SK-N-SH (cell line): ENCODE data around the gene TRIP6. TPM values are rescaled to one million over a fixed set of nuclear protein-coding genes. Genes with fewer than 3 reads are reported as not detected.

Experiments
- CTCF ChIA-PET: fragments of 300-600, 350-600 bp; formaldehyde crosslinking; extraction: SDS; loops from one replicate; lab custom pipeline; 2021; lab: Yijun Ruan, JAX
- POLR2A ChIA-PET: fragments of 350-600 bp; sonication (Branson Sonifier 250); formaldehyde crosslinking; extraction: SDS; loops from one replicate; lab custom pipeline; 2020; ENCODE audit warnings: antibody characterized with exemption, inconsistent platforms; lab: Yijun Ruan, JAX
- DNase-seq: peaks from one replicate; pipeline ENCODE4 v3.0.0; 2012
- H2AFZ ChIP-seq: fragments of 200-600 bp; sonication (generic); 2 replicates; pipeline ENCODE4 v1.8.1; 2016; ENCODE audit warnings: antibody characterized with exemption, mild to moderate bottlenecking, low read depth
- H3F3A ChIP-seq: fragments of 200-600 bp; sonication (generic); replicated peaks from 2 replicates; pipeline ENCODE3; 2016; ENCODE audit warnings: antibody characterized with exemption, mild to moderate bottlenecking; ENCODE audit not compliant: insufficient read depth
- H3K27ac ChIP-seq, 2 experiments: fragments of 200-500 bp in 1 of 2; fragments of 200-600 bp in 1 of 2; sonication (Bioruptor generic) in 1 of 2; sonication (generic), shearing (Covaris generic) in 1 of 2; 2 replicates each; pipeline versions ENCODE4 v1.5.1 to v1.6.1; 2014 to 2016; ENCODE audit warnings: low read depth in 2 of 2, inconsistent platforms in 1 of 2, low read length in 1 of 2, mild to moderate bottlenecking in 1 of 2, mixed read lengths in 1 of 2
- H3K27me3 ChIP-seq: fragments of 200-600 bp; sonication (generic), shearing (Covaris generic); 2 replicates; pipeline ENCODE4 v1.6.1; 2016; ENCODE audit warnings: mixed run types; ENCODE audit not compliant: insufficient read depth
- H3K36me3 ChIP-seq, 2 experiments: fragments of 200-500 bp in 1 of 2; fragments of 200-600 bp in 1 of 2; sonication (Bioruptor generic) in 1 of 2; sonication (generic) in 1 of 2; replicated peaks in 1 of 2; 2 replicates each; pipeline versions ENCODE3 to v1.5.1; 2014 to 2016; ENCODE audit warnings: low read length in 1 of 2, mild to moderate bottlenecking in 1 of 2; ENCODE audit not compliant: insufficient read depth in 2 of 2, control insufficient read depth in 1 of 2
- H3K4me1 ChIP-seq, 2 experiments: fragments of 200-500 bp in 1 of 2; fragments of 200-600 bp in 1 of 2; sonication (Bioruptor generic) in 1 of 2; sonication (generic), shearing (Covaris generic) in 1 of 2; 2 replicates each; pipeline versions ENCODE4 v1.5.1 to v1.6.1; 2014 to 2016; ENCODE audit warnings: low read depth in 1 of 2, low read length in 1 of 2, mixed run types in 1 of 2; ENCODE audit not compliant: insufficient read depth in 2 of 2, control insufficient read depth in 1 of 2
- H3K4me2 ChIP-seq: fragments of 200-600 bp; sonication (generic), shearing (Covaris generic); 2 replicates; pipeline ENCODE4 v1.6.1; 2017; ENCODE audit warnings: mixed run types
- H3K4me3 ChIP-seq, 2 experiments: fragments of 200-500 bp in 1 of 2; fragments of 200-600 bp in 1 of 2; sonication (Bioruptor generic) in 1 of 2; sonication (generic), shearing (Covaris generic) in 1 of 2; 2 replicates each; pipeline versions ENCODE4 v1.5.1 to v1.8.1; 2014 to 2016; ENCODE audit warnings: low read depth in 2 of 2, inconsistent platforms in 1 of 2, low read length in 1 of 2, mild to moderate bottlenecking in 1 of 2, mixed read lengths in 1 of 2, moderate library complexity in 1 of 2
- H3K79me2 ChIP-seq: fragments of 200-600 bp; sonication (generic); 2 replicates; pipeline ENCODE4 v1.8.1; 2017; ENCODE audit warnings: mild to moderate bottlenecking; ENCODE audit not compliant: insufficient read depth
- H3K9ac ChIP-seq: fragments of 200-600 bp; sonication (generic); 2 replicates; pipeline ENCODE4 v1.6.1; 2017; ENCODE audit warnings: mixed run types
- H3K9me2 ChIP-seq: fragments of 200-600 bp; sonication (generic); 2 replicates; pipeline ENCODE4 v1.6.1; 2017; ENCODE audit warnings: mixed run types
- H3K9me3 ChIP-seq: fragments of 200-600 bp; sonication (generic); 2 replicates; pipeline ENCODE4 v1.6.1; 2017; ENCODE audit warnings: mixed run types, mild to moderate bottlenecking, moderate library complexity
- H4K20me1 ChIP-seq: fragments of 200-600 bp; sonication (generic); 2 replicates; pipeline ENCODE4 v1.6.1; 2017; ENCODE audit warnings: mild to moderate bottlenecking, mixed run types; ENCODE audit not compliant: insufficient read depth
- CHD2 ChIP-seq: fragments of 150-350 bp; IDR thresholded peaks from 2 replicates; pipeline ENCODE4 v1.6.1; 2018; ENCODE audit warnings: low read length; ENCODE audit not compliant: partially characterized antibody
- ELF1 ChIP-seq: IDR thresholded peaks from 2 replicates; pipeline ENCODE4 v1.4.0; 2012
- EP300 ChIP-seq, 2 experiments: IDR thresholded peaks; 2 replicates each; pipeline versions ENCODE4 v1.4.0 to v1.6.1; 2012; ENCODE audit warnings: borderline replicate concordance in 1 of 2, low read depth in 1 of 2, low read length in 1 of 2
- EZH2phosphoT487 ChIP-seq: fragments of 200-600 bp; sonication (generic); IDR thresholded peaks from 2 replicates; pipeline ENCODE4 v1.6.1; 2017; ENCODE audit warnings: low read depth, mixed run types, mild to moderate bottlenecking, antibody characterized with exemption, moderate library complexity, borderline replicate concordance
- FOSL2 ChIP-seq: IDR thresholded peaks from 2 replicates; pipeline ENCODE4 v1.4.0; 2012; ENCODE audit warnings: low read depth, mild to moderate bottlenecking, moderate library complexity, borderline replicate concordance
- FOXM1 ChIP-seq: IDR thresholded peaks from 2 replicates; pipeline ENCODE4 v1.4.0; 2012; ENCODE audit warnings: low read depth, mild to moderate bottlenecking
- GATA2 ChIP-seq: sonication (generic); formaldehyde crosslinking; IDR thresholded peaks from 2 replicates; pipeline ENCODE4 v1.5.0; 2020; ENCODE audit warnings: mild to moderate bottlenecking, missing genetic modification reagents
- IRF3 ChIP-seq: fragments of 150-350 bp; IDR thresholded peaks from 2 replicates; pipeline ENCODE4 v1.6.1; 2016; ENCODE audit warnings: mild to moderate bottlenecking, low read depth, low read length
- JUND ChIP-seq: IDR thresholded peaks from 2 replicates; pipeline ENCODE4 v1.4.0; 2012
- MXI1 ChIP-seq: IDR thresholded peaks from 2 replicates; pipeline ENCODE4 v1.6.1; 2012; ENCODE audit warnings: mild to moderate bottlenecking, low read depth, low read length, improper control_type of control experiment
- PBX3 ChIP-seq: IDR thresholded peaks from 2 replicates; pipeline ENCODE4; 2012
- REST ChIP-seq: IDR thresholded peaks from 2 replicates; pipeline ENCODE4 v1.6.1; 2012; ENCODE audit warnings: mild to moderate bottlenecking, low read depth, low read length, moderate library complexity
- SIN3A ChIP-seq: IDR thresholded peaks from 2 replicates; pipeline ENCODE4 v1.6.1; 2012; ENCODE audit warnings: low read depth, mild to moderate bottlenecking, low read length, moderate library complexity, borderline replicate concordance
- TAF1 ChIP-seq: IDR thresholded peaks from 2 replicates; pipeline ENCODE4 v1.6.1; 2012; ENCODE audit warnings: low read depth, mild to moderate bottlenecking, low read length, moderate library complexity, borderline replicate concordance
- TCF12 ChIP-seq: IDR thresholded peaks from 2 replicates; pipeline ENCODE4 v1.4.0; 2012
- TEAD4 ChIP-seq: IDR thresholded peaks from 2 replicates; pipeline ENCODE4 v1.4.0; 2012; ENCODE audit warnings: mild to moderate bottlenecking, borderline replicate concordance; ENCODE audit not compliant: insufficient read depth
- USF1 ChIP-seq: IDR thresholded peaks from 2 replicates; pipeline ENCODE4 v1.4.0; 2012; ENCODE audit warnings: low read depth, borderline replicate concordance
- WGBS: methylation state at CpG from one replicate; pipeline ENCODE4 v1.1.6; 2017; ENCODE audit warnings: low lambda C conversion rate; 5-methylcytosine and 5-hydroxymethylcytosine counted together
- polyA plus RNA-seq, 3 experiments: library from polyadenylated mRNA; depleted of rRNA; stranded (reverse); fragments of >200 nt; gene quantifications; 2 replicates each; pipeline ENCODE4 v1.2.3, GENCODE V29; 2012

Gene TRIP6
- polyA plus RNA-seq, 1 of the 3 experiments (the other 2 are of a cell fraction), result 6.5 TPM

GRCh38 chr7:100863406-100863950 lies 3.7 kb upstream of the TRIP6 start:
- ChIA-PET CTCF (interaction anchor here (0.8 to 2.4 kb wide), 6 partner anchors 11 to 158 kb away, joined by 3 to 13 read pairs (median 3); partner anchors contain the start of genes POP7, SLC12A9, SRRT and ZAN), POLR2A (no interaction called here)
- Histone ChIP-seq H3K79me2 (no peaks in the 10 kb centered on the region), H3K9me2 (no peaks in the 10 kb centered on the region), H3K4me2 (no peak overlapping the region)
- 90% methylated on average over 10 of the region's 10 CpGs for WGBS
- TF ChIP-seq SIN3A (no peak), FOXM1 (no peak), PBX3 (no peak), EZH2phosphoT487 (no peak), REST (no peak), TAF1 (no peak), TEAD4 (no peak), EP300 (IDR thresholded peaks at IDR 0.05; ENCODE audit: borderline replicate concordance in 1 of 2, low read depth in 1 of 2, low read length in 1 of 2) (no peak), USF1 (no peak), ELF1 (no peak), TCF12 (no peak), MXI1 (no peak), CHD2 (no peak), GATA2 (CRISPR knock-in tag) (no peak), JUND (no peak), FOSL2 (no peak), IRF3 (no peak)
- TF ChIP-seq, all 33 proteins: peak for 0
- Histone ChIP-seq H3K4me1 (peaks cover 2 to 19% of the 10 kb centered on the region in 2 experiments; a peak in 3 of 4 replicates), H3K9ac (no peak overlapping the region), H4K20me1 (no peaks in the 10 kb centered on the region), H3K36me3 (peaks cover 23% of the 10 kb centered on the region in 2 experiments), H3K27ac (peak overlapping the region in 1 of 2 experiments; percentile 7; a peak in 1 of 4 replicates), H3F3A (peaks cover 23% of the 10 kb centered on the region), H2AFZ (no peak overlapping the region), H3K27me3 (no peaks in the 10 kb centered on the region), H3K4me3 (no peak overlapping the region), H3K9me3 (no peaks in the 10 kb centered on the region)
- DNase-seq, result no peak
